HUDEP-2 (cell line): Measurements from ENCODE around the gene RSF1.

Experiments used
- DNase-seq, 76 experiments: peaks; one replicate each; lab custom pipeline; 2025; ENCODE audit not compliant: unreplicated experiment in 76 of 76; lab: John Stamatoyannopoulos, UW

Gene RSF1

DNA sequence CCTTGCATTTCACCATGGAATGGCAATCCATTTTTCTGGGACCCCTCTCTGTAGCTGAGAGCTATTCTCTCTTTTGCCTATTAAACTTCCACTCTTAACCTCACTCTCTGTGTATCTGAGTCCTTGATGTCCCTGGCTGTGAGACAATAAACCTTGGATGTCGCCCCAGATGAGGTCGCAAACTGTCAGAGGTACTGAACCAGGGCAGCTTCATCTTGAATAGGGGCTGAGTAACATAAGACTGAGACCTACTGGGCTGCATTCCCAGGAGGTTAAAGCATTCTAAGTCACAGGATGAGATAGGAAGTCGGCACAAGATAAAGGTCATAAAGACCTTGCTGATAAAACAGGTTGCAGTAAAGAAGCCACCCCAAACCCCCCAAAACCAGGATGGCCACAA lies 68.0 kb downstream of the RSF1 start:
- DNase-seq, result peak in 20 of 76 experiments; percentile 1 to 36 (median 12)

- DNase-seq, result no peak
Measured at GRCh38 chr11:77750394-77751156, 69.9 kb downstream of the RSF1 start.

DNA sequence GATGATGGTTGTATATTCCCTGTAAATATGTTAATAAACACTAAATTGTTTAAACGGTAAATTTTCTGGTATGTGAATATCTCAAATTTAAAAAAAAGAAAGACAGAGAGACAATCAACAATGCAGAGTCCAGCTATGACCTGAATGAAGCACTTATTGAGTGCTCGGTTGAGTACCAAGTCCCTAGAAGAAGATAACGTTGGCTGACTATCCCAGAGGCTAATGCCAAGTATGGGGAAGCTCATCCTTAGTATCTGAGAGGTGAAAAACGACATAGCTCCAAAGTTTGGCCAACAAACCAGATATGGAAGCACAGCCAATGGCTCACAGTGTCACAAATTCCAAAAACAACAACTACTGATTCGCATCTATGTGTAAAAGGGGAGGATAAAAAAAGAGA lies 71.3 kb downstream of the RSF1 start:
- DNase-seq, result no peak

DNA sequence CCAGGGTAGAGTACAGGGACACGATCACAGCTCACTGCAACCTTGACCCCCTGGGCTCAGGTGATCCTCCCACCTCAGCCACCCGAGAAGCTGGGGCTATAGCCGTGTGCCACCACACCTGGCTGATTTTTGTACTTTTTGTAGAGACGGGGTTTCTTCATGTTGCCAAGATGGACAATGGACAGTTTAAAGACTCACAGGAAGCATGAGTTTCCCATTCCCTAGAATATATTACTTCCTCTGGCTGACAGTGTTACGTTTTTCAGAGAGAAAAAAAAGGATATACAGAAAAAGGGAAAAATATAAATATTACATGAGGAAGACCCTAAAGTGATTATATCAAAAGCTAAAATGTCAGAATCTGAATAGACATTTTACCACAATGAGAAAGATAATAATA lies 72.3 kb downstream of the RSF1 start:
- DNase-seq, result no peak

GRCh38 chr11:77747381-77747969 lies 73.0 kb downstream of the RSF1 start:
- no peak for DNase-seq

GRCh38 chr11:77736473-77736872 lies 84.0 kb downstream of the RSF1 start:
- no peak for DNase-seq

DNA sequence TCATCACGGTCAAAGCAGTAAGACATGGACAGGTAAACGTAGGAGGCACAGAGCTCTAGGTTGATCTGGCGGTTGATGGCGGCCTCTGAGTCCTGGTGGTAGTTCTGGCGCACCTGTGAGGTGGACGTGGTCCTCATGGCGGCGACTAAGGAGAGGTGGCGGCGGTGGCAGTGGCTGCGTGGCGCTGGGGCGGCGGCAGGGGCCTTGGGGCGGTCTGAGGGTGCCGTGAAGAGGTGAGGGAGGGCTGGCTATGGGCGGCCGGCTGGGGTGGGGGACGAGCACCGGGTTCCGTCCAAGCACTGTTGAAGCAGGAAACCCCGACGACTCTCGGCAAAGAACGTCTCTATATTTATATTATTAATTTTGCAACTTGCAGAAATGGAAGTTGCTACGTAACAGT lies 85.6 kb downstream of the RSF1 start:
- DNase-seq, result no peak

- DNase-seq, result no peak
Measured at GRCh38 chr11:77732143-77732542, 88.4 kb downstream of the RSF1 start.

DNA sequence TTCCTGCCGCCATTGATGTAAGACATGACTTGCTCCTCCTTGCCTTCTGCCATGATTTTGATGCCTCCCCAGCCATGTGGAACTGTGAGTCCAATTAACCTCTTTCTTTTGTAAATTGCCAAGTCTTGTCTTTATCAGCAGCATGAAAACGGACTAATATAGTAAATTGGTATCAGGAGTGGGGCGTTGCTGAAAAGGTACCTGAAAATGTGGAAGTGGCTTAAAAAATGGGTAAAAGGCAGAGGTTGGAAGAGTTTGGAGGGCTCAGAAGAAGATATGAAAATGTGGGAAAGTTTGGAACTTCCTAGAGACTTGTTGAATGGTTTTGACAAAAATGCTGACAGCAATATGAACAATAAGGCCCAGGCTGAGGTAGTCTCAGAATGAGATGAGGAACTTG lies 89.7 kb downstream of the RSF1 start:
- no peak for DNase-seq

DNA sequence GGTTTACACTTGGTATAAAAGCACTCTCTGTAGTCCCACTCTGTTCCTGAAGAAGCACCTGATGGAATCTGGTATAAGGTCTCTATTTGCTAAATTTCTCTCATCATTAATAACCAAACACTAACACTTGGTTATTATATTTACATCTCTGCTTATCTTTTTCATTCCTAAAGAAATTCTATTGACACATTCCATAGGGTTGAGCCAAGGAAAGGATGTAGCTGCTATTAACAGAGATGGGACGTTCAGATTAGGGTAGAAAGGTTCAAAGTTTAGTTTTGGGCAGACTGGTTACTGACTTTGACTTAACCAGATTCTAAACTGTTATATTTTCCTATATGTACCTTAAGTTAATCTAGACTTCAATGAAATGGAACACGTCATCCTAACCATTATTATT lies 91.5 kb downstream of the RSF1 start:
- DNase-seq, result no peak

- no peak for DNase-seq
Measured at GRCh38 chr11:77728203-77728786, 92.2 kb downstream of the RSF1 start.

DNA sequence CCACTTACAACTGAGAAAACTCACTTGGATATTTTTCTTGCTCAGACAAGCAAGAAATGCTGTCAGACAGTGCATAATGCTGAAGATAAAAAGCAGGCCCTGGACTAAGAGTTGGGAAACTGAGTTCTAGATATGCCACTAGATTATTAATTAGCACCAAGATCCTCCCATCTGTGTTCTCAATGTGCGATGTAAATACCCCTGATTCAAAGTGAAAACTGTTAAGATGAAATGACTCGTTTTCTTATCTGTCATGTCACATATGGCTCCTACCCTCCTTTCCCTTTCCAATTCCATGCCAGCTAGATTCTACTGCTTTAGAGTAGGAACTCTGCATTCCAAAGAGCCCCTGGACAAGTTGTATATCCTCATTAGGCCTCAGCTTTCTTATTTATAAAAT lies 94.0 kb downstream of the RSF1 start:
- peak in 2 of 76 experiments; percentile 6 to 15 for DNase-seq

- no peak for DNase-seq
Measured at GRCh38 chr11:77725433-77725832, 95.1 kb downstream of the RSF1 start.

DNA sequence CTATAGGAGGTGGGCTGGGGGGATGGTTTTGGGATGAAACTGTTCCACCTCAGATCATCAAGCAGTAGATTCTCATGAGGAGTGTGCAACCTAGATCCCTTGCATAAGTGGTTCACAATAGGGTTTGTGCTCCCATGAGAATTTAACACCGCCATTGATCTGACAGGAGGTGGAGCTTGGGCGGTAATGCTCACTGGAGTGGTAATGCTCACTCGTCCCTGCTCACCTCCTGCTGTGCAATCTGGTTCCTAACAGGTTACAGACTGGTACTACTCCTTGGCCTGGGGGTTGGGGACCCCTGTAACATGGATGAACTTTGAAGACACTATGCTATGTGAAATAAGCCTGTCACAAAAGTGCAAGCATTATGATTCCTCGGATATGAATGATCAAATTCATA lies 95.9 kb downstream of the RSF1 start:
- no peak for DNase-seq

GRCh38 chr11:77723024-77723423 lies 97.5 kb downstream of the RSF1 start:
- DNase-seq, result no peak

GRCh38 chr11:77710358-77710757 lies 110.2 kb downstream of the RSF1 start:
- no peak for DNase-seq

DNA sequence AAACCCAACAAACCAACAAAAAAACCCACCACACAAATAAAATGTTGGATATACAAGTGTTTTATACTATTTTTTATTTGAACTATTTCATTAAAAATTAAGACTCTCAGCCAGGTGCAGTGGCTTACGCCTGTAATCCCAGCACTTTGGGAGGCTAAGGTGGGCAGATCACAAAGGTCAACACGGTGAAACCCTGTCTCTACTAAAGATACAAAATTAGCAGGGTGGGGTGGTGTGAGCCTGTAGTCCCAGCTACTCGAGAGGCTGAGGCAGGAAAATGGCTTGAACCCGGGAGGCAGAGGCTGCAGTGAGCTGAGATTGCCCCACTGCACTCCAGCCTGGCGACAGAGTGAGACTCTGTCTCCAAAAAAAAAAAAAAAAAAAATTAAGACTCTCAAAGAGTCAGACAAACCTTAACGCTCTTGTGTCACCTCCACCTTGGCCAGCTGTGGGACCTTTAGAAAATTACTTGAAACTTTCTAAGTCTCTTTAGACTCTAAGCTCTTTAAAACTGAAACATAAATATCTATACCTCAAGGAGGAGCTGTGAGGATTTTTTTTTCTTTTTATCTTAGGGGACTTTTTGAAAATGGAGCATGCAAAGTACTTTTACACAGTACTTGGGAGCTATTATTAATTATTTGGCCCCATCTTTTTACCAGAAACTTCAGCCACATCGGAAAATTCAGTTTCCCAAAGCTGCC lies 114.5 kb downstream of the RSF1 start:
- DNase-seq, result no peak

DNA sequence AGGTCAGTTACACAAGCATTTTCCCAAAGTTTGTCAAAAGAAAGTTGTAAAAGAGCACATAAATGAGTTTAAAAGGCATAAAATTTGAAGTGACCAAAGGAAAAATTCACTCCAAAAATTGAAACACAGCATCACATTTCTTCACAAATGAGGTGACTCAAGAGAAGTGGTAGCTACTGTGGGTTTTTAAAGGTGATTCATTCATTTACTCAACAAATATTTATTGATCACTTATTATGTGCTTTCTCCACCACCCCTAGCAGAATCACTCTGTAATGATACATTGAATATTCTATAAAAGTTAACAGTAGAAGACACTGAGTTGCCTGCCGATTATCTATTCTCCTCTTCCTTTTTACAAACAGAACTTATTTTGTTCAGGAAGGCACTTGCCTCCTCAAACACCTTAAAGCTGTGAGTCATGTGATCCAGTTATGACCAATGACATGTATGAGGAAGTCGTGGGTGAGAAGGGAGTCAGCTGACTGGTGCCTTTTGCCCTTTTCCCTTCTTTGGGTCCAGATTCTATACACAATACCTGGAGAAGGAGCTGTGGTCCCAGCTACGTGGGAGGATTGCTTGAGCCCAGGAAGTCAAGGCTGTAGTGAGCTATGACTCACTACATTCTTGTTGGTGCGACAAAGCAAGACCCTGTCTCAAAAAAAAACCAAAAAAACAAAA lies 115.2 kb downstream of the RSF1 start:
- DNase-seq, result peak in 2 of 76 experiments; percentile 1 to 4

- no peak for DNase-seq
Measured at GRCh38 chr11:77704029-77704428, 116.5 kb downstream of the RSF1 start.

- no peak for DNase-seq
Measured at GRCh38 chr11:77699425-77699824, 121.1 kb downstream of the RSF1 start.

GRCh38 chr11:77698896-77699295 lies 121.6 kb downstream of the RSF1 start:
- no peak for DNase-seq
